GM18498 (cell line): ENCODE data around the gene UNK.
"Not testable (repeated sequence)": the region's sequence is repeated elsewhere in the genome, so short reads cannot be mapped to it uniquely, and the experiment has no call there.

Experiments
- ATAC-seq: cut with Tn5 transposase; IDR thresholded peaks from one replicate; pipeline ENCODE4 v1.9.1; 2021; ENCODE audit warnings: mild to moderate bottlenecking, moderate library complexity; ENCODE audit not compliant: unreplicated experiment

UNK gene

GRCh38 chr17:75869282-75870141 is 84.9 kb downstream of the UNK start:
- ATAC-seq, result no peak

- ATAC-seq, result not testable (repeated sequence)
Measured at GRCh38 chr17:75870228-75870627, 85.6 kb downstream of the UNK start.

GRCh38 chr17:75872434-75873351 is 88.1 kb downstream of the UNK start:
- no peak for ATAC-seq

- no peak for ATAC-seq
Measured at GRCh38 chr17:75873587-75874322, 89.1 kb downstream of the UNK start.

- ATAC-seq, result no peak
Measured at GRCh38 chr17:75874323-75875181, 89.9 kb downstream of the UNK start.
